Sigmoid colon (tissue), 7 donors: ENCODE data around the gene ADD3. TPM values are rescaled to one million over a fixed set of nuclear protein-coding genes. Genes with fewer than 3 reads are reported as not detected.
A peak's percentile ranks its signal among the peaks of the same experiment; 100 is the strongest.

Experiments used
- DNase-seq: peaks from one replicate; pipeline ENCODE4 v3.0.0-alpha.2; 2019
- H3K27ac ChIP-seq, 4 donors: fragments of 200-600 bp; sonication (generic); one replicate each; pipeline ENCODE4 v1.5.1; 2016 to 2019; ENCODE audit warnings: mild to moderate bottlenecking in 1 of 4
- H3K27me3 ChIP-seq, 3 donors: fragments of 200-600 bp; sonication (generic); one replicate each; pipeline ENCODE4 v1.5.1; 2019; ENCODE audit warnings: mild to moderate bottlenecking in 1 of 3
- H3K36me3 ChIP-seq, 4 donors: fragments of 200-600 bp; sonication (generic); one replicate each; pipeline ENCODE4 v1.5.1; 2016 to 2019
- H3K4me1 ChIP-seq, 4 donors: fragments of 200-600 bp; sonication (generic); one replicate each; pipeline ENCODE4 v1.5.1; 2017 to 2019
- H3K4me3 ChIP-seq, 4 donors: fragments of 200-600 bp; sonication (generic); one replicate each; pipeline ENCODE4 v1.5.1; 2017 to 2019; ENCODE audit warnings: mild to moderate bottlenecking in 2 of 4, moderate library complexity in 1 of 4
- H3K9me3 ChIP-seq, 4 donors: fragments of 200-600 bp in 3 of 4; sonication (generic) in 3 of 4; one replicate each; pipeline versions ENCODE4 v1.5.1 to v1.6.1; 2013 to 2019
- CTCF ChIP-seq, 4 experiments: fragments of 450-650 bp in 3 of 4; fragments of 200-600 bp in 1 of 4; IDR thresholded peaks; one replicate each; pipeline ENCODE4 v1.5.1; 2016 to 2019; ENCODE audit warnings: antibody characterized with exemption in 4 of 4, mild to moderate bottlenecking in 3 of 4, moderate library complexity in 2 of 4
- EP300 ChIP-seq, 4 donors: sonication (generic); formaldehyde crosslinking; IDR thresholded peaks; one replicate each; pipeline ENCODE4 v1.6.1; 2017; ENCODE audit warnings: antibody characterized with exemption in 4 of 4
- POLR2A ChIP-seq, 2 donors: fragments of 450-650 bp; IDR thresholded peaks; one replicate each; pipeline ENCODE4 v1.6.1; 2016; ENCODE audit warnings: antibody characterized with exemption in 2 of 2, mild to moderate bottlenecking in 2 of 2, moderate library complexity in 2 of 2
- POLR2AphosphoS5 ChIP-seq, 4 donors: sonication (generic); formaldehyde crosslinking; IDR thresholded peaks; one replicate each; pipeline ENCODE4 v1.6.1; 2017; ENCODE audit warnings: antibody characterized with exemption in 4 of 4
- WGBS, 2 donors: extraction: QIAGEN DNeasy Blood & Tissue Kit; methylation state at CpG; one replicate each; pipeline ENCODE4 v1.1.7; 2013; 5-methylcytosine and 5-hydroxymethylcytosine counted together
- intact Hi-C: fragments of 100-400 bp; cut with DNase I; formaldehyde crosslinking; loops from one replicate; pipeline ENCODE4 v1.15.1; 2023
- polyA plus RNA-seq, 3 donors: library from polyadenylated mRNA; stranded (reverse); fragments of 200-250 nt; gene quantifications; one replicate each; pipeline ENCODE4 v1.2.3, GENCODE V29; 2013
- total RNA-seq, 4 donors: library from RNA; depleted of rRNA; stranded (reverse); fragments of >200 nt; gene quantifications; one replicate each; pipeline ENCODE4 v1.1.0, GENCODE V29; 2016
- donor health status: healthy with polysubstance abuse.
- donor health status: Bipolar disorder and iron deficiency.
- donor health status: healthy.

ADD3 gene
- total and polyA plus RNA-seq, 7 donors, result 29.6 to 145 (median 91.2) TPM

- no peak for DNase-seq
- no peaks in the 10 kb centered on the region for H3K9me3 ChIP-seq
- H3K27ac ChIP-seq, result no peak overlapping the region
- intact Hi-C loops, result no loop called here
- TF ChIP-seq CTCF (IDR thresholded peaks at IDR 0.05) (no peak), POLR2AphosphoS5 (IDR thresholded peaks at IDR 0.05) (no peak), EP300 (IDR thresholded peaks at IDR 0.05) (no peak), POLR2A (IDR thresholded peaks at IDR 0.05) (no peak)
- H3K4me1 ChIP-seq, result peaks cover 0 to 9% (median 0%) of the 10 kb centered on the region in 4 donors
- no peaks in the 10 kb centered on the region for H3K27me3 ChIP-seq
- no peaks in the 10 kb centered on the region for H3K36me3 ChIP-seq
- H3K4me3 ChIP-seq, result no peak overlapping the region
- 75 to 76% methylated on average over 4 of the region's 4 CpGs for WGBS, 2 donors
These were observed 32.3 kb upstream of the ADD3 start for GRCh38 chr10:109975244-109976190.

GRCh38 chr10:109976681-109977080, 31.1 kb upstream of the ADD3 start:
- Histone ChIP-seq H3K27ac (no peak overlapping the region), H3K9me3 (no peaks in the 10 kb centered on the region), H3K4me3 (no peak overlapping the region), H3K4me1 (peaks cover 0 to 9% (median 0%) of the 10 kb centered on the region in 4 donors), H3K27me3 (no peaks in the 10 kb centered on the region), H3K36me3 (no peaks in the 10 kb centered on the region)
- DNase-seq, result no peak
- TF ChIP-seq EP300 (IDR thresholded peaks at IDR 0.05), result no peak
- no peak for TF ChIP-seq CTCF (IDR thresholded peaks at IDR 0.05)
- no peak for TF ChIP-seq POLR2AphosphoS5 (IDR thresholded peaks at IDR 0.05)
- no peak for TF ChIP-seq POLR2A (IDR thresholded peaks at IDR 0.05)
- intact Hi-C loops, result no loop called here
- 59 to 70% methylated on average over 2 of the region's 2 CpGs for WGBS, 2 donors

GRCh38 chr10:109977382-109977806, 30.4 kb upstream of the ADD3 start:
- Histone ChIP-seq H3K4me1 (peaks cover 0 to 9% (median 0%) of the 10 kb centered on the region in 4 donors), H3K36me3 (no peaks in the 10 kb centered on the region), H3K4me3 (no peak overlapping the region), H3K27ac (peak overlapping the region in 3 of 4 donors; percentile 6 to 44 (median 19)), H3K27me3 (no peaks in the 10 kb centered on the region), H3K9me3 (no peaks in the 10 kb centered on the region)
- DNase-seq, result no peak
- TF ChIP-seq EP300 (IDR thresholded peaks at IDR 0.05) (no peak), CTCF (IDR thresholded peaks at IDR 0.05) (no peak), POLR2AphosphoS5 (IDR thresholded peaks at IDR 0.05) (no peak), POLR2A (IDR thresholded peaks at IDR 0.05) (no peak)
- 21 to 64% methylated on average over 6 of the region's 6 CpGs for WGBS, 2 donors
- intact Hi-C loops, result no loop called here

GRCh38 chr10:109978481-109978880, 29.3 kb upstream of the ADD3 start:
- H3K9me3 ChIP-seq, result no peaks in the 10 kb centered on the region
- peaks cover 0 to 9% (median 0%) of the 10 kb centered on the region in 4 donors for H3K4me1 ChIP-seq
- H3K36me3 ChIP-seq, result no peaks in the 10 kb centered on the region
- H3K27me3 ChIP-seq, result no peaks in the 10 kb centered on the region
- no peak for DNase-seq
- WGBS, 2 donors, result 73 to 81% methylated on average over 6 of the region's 6 CpGs
- no peak overlapping the region for H3K4me3 ChIP-seq
- TF ChIP-seq CTCF (IDR thresholded peaks at IDR 0.05) (peak in 3 of 4 experiments; percentile 26 to 45 (median 42)), POLR2A (IDR thresholded peaks at IDR 0.05) (no peak)
- intact Hi-C loops, result no loop called here
- H3K27ac ChIP-seq, result peak overlapping the region in 1 of 4 donors; percentile 2
